GM21447 (cell line): ENCODE results near the gene ROR1.

Experiments used
- ATAC-seq: cut with Tn5 transposase; IDR thresholded peaks from one replicate; pipeline ENCODE4 v1.9.1; 2021; ENCODE audit not compliant: unreplicated experiment

The ROR1 gene

DNA sequence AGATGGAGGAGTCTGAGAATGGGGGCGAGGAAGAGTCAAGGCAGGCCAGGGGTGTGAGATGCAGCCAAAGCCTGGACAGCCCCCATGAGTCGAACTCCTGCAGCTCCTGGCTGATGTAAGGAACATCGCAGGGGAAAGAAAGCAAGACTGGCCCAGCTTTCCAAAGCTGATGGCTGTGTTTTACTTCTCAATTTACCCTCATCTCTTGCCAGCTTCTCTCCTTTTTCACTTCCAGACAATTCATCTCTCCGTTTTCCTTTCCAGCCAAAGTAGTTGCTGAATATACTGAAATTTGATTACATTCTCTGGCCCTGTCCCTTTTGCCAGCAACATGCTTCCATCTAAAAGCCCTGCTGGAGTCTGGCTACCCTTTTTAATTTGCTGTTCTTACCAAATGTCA, 389.6 kb downstream of the ROR1 start:
- ATAC-seq, result no peak

DNA sequence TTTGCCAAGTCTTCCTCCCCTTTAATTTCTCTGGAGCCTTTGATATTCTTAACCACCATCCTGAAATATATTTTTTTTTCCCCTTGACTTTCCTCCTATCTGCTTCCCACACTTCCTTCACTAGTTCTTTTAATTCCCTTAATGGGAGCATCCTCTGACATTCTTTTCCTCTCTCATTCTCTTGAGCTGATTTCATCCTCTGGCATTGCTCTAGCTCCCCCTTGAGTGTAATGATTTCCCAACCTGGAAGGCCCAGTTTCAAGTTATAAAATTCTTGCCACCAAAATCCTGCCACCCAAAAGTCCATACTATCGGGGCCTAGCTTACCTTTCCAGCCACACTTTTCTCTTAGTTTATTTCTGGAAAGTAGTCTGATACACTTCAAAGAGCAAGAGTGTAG, 390.2 kb downstream of the ROR1 start:
- ATAC-seq, result no peak

DNA sequence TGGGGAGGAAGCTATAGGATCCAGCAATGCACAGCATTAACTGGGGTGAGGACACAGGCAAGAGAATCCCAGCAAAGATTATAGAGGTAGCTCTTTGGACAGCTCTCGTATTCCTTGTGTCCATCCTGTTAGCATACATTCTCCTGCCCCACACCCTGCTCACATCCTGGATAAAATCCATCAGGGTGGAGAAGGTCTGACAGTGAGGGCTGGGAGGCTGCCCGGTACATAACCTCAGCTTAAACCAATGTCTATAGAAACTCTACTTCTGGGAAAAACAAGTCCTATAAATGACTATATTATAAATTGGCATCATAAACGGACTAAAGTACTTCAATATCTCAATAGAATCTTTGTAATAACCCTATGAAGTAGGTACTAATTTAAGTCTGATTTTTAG, 392.8 kb downstream of the ROR1 start:
- ATAC-seq, result no peak

GRCh38 chr1:64167176-64167575, 393.4 kb downstream of the ROR1 start:
- ATAC-seq, result no peak

DNA sequence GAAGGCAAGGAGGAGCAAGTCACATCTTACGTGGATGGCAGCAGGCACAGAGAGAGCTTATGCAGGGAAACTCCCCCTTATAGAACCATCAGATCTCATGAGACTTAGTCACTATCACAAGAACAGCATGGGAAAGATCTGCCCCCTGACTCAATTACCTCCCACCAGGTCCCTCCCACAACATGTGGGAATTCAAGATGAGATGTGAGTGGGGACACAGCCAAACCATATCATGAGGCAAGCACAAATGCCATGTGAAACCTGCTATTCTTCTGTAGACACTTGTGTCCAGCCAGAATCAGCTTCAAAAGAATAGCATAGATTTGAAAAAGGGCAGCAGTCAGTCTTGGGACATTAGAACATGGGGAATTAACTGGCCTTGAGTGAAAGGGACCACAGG, 397.4 kb downstream of the ROR1 start:
- no peak for ATAC-seq

DNA sequence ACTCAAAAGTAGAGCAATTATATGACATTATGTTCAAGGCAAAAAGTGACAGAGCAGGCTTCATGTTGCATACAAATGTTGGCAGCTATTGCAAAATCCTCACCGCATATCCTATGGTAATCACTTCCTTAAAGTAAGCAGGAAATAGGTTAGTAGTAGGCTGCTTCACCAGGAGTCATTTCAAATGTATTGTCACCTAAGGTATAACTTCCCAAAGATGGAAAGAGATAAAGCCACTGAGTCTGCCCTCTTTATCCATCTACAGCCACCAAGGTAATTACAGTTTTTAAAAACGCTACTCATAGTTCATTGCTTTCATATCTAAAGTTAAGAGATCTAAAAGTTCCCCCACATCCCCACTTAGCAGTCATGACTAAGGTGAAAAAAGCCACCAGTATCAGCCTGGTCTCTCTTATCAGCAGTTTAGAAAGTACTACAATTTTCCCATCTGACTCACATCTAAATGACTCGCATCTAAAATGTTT, 398.0 kb downstream of the ROR1 start:
- peak; percentile 82 for ATAC-seq

DNA sequence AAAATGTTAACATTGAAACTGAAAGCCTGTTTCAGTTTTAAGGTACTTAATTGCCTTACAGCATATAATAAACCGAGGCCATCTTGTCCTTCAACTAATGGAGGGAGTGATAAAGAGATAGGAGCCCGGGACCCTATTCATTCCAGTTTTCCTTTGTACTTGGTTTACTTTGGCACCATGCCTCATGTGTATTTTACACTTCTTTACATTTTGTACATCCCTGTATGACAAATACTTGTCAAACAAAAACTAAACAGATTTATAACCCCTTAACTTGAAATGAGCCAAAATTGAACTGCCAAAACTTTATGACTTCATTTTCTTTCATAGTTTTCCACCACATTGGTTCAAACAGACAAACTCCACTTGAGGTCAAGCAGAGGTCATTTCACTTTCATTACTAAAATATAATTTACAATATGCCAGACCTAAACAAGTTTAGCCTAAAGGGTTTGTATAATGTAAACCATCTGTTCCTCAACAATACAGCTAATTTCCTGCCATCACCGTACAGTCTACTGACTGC, 398.7 kb downstream of the ROR1 start:
- ATAC-seq, result no peak

GRCh38 chr1:64173336-64173940, 399.6 kb downstream of the ROR1 start:
- no peak for ATAC-seq

DNA sequence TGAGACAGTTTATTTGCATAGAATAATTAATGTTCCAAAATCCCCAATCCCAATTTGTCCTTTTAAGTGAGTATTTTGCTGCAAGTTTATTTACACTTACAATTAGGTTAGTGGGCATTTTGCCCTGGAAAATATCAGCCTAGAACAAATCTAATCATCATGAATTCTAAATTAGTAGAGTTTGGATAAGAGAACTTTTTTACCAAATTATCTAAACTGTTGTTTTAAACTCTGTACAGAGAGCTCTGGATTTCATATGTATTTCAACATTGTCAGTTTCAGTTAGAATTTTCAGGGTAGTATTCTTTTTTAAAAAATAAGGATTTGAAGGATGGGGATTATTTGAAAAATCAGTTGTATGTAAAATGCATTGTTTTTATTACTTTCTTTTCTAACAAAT, 401.8 kb downstream of the ROR1 start:
- no peak for ATAC-seq

- no peak for ATAC-seq
Measured at GRCh38 chr1:64176659-64177058, 402.8 kb downstream of the ROR1 start.

GRCh38 chr1:64179588-64179987, 405.8 kb downstream of the ROR1 start:
- no peak for ATAC-seq

- ATAC-seq, result no peak
Measured at GRCh38 chr1:64182207-64182606, 408.4 kb downstream of the ROR1 start.

GRCh38 chr1:64183395-64184002, 409.7 kb downstream of the ROR1 start:
- no peak for ATAC-seq

- no peak for ATAC-seq
Measured at GRCh38 chr1:64184003-64184440, 410.2 kb downstream of the ROR1 start.

DNA sequence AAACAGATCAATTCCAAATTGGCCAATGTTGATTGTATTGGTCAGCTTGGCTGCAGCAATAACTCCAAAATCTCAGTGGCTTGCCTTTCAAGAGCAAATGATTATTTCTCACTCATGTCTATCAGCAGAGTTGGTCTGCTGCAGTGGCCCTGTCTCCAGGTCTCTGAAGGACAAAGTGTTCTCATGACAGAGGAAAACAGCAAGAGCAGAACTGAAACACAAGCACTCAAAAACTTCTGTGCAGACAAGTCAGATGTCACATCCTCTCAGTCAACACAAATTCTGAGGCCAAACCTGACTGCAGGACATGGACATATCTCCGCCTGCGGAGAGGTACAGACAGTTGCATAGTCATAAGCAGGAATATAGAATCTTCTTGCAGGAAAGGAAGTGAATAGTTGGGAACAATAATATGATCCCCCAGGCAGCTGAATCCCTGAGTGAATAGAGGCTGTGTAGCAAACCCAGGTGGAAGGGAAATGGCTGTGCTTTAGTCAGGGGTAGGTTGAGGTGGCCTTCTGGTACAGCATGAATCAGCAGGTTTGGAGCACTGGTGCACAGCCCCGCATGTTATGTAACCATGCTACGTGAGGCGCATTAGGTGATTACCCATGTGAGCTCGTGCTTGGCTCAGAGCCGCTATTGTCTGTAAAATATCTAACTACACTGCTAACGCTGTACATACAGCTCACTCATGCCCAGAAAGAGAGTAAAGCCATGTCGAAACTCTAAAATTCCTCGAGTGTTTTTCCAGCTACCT, 412.5 kb downstream of the ROR1 start:
- ATAC-seq, result no peak

- no peak for ATAC-seq
Measured at GRCh38 chr1:64186898-64187280, 413.1 kb downstream of the ROR1 start.

DNA sequence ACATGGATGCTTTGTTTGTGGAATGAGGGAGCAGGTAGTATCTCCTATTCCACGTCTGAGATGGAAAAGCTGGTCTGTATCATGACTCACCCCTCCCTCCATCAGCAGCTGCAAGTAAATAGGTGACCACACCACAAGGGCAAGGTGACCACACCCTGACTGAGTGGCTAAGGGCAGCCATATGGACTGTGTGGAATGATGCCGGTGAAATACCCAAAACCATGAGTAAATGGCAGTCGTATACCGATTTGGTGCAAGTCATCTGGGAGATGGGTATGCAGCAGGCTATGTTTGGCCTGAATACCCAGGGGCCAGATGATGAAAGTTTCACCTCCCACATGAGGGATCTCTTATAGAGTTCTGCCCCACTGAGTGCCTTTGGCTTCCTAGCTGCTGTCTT, 413.8 kb downstream of the ROR1 start:
- ATAC-seq, result no peak

GRCh38 chr1:64192290-64192689, 418.5 kb downstream of the ROR1 start:
- no peak for ATAC-seq

DNA sequence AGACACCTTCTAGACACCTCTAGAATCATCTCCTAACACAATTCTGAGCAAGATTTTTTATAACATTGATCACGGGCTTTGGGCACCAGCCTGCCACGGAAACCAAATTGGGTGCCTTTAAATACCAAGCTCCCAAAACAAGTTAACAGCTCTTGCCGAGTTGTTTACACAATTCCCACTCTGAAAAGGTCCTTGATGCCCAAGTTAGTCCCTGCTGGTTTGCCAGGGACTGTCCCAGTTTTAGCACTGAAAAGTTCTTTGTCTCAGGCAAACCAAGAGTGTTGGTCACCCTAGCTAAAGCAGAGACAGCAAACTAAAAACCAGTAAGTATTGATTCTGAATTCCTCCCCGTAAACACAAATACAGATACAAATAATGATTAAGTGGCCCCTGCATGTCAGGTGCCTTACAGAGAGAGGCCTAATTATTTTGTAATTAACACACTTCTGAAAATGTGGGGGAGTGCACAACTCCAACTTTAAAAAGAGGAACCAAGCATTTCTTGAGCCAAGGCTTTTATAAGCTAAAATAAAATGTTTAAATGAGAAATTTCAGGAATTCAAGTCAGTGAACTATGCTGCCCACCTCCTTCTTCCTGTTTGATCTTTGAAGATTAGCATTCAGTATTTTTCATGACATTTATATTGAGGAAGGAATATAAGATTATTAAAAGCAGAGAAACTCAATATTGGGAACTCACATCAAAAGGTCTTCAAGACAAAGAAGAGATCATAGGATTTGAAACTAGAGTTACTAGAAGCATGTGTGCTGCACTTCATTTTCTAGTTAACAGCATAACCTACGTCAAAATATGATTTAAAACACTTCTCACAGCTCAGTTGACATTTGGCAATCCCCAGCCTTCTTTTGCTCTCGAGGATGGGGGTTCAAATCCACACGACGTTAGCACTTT, 420.6 kb downstream of the ROR1 start:
- no peak for ATAC-seq

DNA sequence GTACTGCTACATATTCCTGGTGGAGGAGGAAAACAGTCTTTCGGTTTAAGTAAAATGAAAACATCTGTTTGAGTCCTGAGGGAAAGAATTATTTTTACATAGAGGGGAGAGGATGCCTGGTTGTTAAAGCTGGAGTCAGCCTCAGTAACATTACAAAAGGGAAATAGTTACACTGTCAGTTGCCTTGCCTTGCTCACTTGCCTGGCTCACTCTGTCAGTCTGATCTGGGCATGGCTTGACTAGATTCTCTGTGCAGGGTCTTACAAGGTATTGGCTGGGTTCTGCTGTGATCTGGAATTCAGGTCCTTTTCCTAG, 421.2 kb downstream of the ROR1 start:
- no peak for ATAC-seq
